ENCODE data around the gene NDUFA1. TPM values are rescaled to one million over a fixed set of nuclear protein-coding genes. Genes with fewer than 3 reads are reported as not detected.
"Not testable (repeated sequence)": the region's sequence is repeated elsewhere in the genome, so short reads cannot be mapped to it uniquely, and the experiment has no call there.

NDUFA1 gene
- total RNA-seq (68.3 and 84.4 TPM in 2 replicates), polyA plus RNA-seq (321 and 324 TPM in 2 replicates)

DNA sequence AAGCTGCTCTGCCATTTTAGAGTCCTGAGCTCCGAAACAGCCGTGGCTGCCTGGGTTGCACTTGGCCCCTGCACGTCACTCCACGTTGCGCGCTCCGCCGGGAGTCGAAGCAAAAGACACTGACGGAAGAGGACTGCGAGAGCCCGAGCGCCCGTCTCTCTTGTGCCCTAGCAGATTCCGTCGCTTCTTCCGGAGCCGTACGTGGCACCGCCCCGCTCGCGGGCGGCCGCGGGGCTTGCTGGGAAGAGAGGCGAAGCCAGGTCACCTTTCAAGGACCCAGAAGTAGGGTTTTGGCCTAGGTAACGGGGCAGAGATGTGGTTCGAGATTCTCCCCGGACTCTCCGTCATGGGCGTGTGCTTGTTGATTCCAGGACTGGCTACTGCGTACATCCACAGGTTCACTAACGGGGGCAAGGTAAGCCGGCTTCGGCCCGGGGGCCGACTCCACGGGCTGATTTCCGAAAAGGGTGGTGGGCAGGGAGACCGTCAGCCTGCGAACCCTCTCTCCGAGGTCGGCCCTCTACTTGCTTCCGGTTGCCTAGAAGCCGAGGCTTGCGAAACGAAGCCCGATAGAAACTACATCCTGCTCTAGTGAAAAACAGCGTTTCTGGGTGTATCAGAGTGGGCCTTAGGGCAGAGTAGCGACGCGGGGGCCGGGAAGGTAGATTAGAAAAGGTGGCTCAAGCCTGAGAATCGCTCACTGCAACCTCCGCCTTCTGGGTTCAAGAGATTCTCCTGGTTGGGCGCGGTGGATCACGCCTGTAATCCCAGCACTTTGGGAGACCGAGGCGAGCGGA lies at the start of gene NDUFA1, which contains the start of gene RNF113A:
NDUFA1 (plus strand) TSS at position 234 of the 797 bp plus-strand sequence; CDS start at position 314, 80 bp downstream.
RNF113A (minus strand) TSS at position 135 of the 797 bp plus-strand sequence; CDS start at position 15, 120 bp downstream.
- H3K79me2 ChIP-seq, result peaks cover 34% of the 10 kb centered on the region
- no peaks in the 10 kb centered on the region for H3K36me3 ChIP-seq (replicated peaks; ENCODE audit: insufficient read depth, low read depth)
- peak within 1 kb of the TSS; percentile 54 for H2AFZ ChIP-seq
- H3K4me3 ChIP-seq, result peak within 1 kb of the TSS; percentile 63
- H3K27me3 ChIP-seq, result no peaks in the 10 kb centered on the region
- H3K27ac ChIP-seq, result peak within 1 kb of the TSS; percentile 97
- peaks cover 5% of the 10 kb centered on the region for H3K4me1 ChIP-seq (ENCODE audit: insufficient read depth)
- H3K9me3 ChIP-seq (ENCODE audit: low read depth), result no peaks in the 10 kb centered on the region
- H3K9me2 ChIP-seq (replicated peaks; ENCODE audit: insufficient read depth), result no peaks in the 10 kb centered on the region
- no peaks in the 10 kb centered on the region for H4K20me1 ChIP-seq (ENCODE audit: insufficient read depth, poor library complexity, severe bottlenecking)
- DNase-seq (ENCODE audit: low spot score), result peak; percentile 91
- TF ChIP-seq EZH2 (IDR thresholded peaks at IDR 0.05; ENCODE audit: borderline replicate concordance), result no peak
- TF ChIP-seq CTCF (IDR thresholded peaks at IDR 0.05; ENCODE audit: poor library complexity), result no peak
- no peak for TF ChIP-seq EZH2phosphoT487 (IDR thresholded peaks at IDR 0.05; ENCODE audit: low read depth, severe bottlenecking, unreplicated experiment)
- WGBS (ENCODE audit: low lambda C conversion rate, missing lambda C conversion rate), result 40% methylated on average over 60 of the region's 62 CpGs
- peak within 1 kb of the TSS; percentile 73 for H3K4me2 ChIP-seq

- H3K79me2 ChIP-seq; H3K4me1 ChIP-seq (ENCODE audit: insufficient read depth); H2AFZ ChIP-seq; H4K20me1 ChIP-seq (ENCODE audit: insufficient read depth, poor library complexity, severe bottlenecking); H3K36me3 ChIP-seq (replicated peaks; ENCODE audit: insufficient read depth, low read depth); H3K4me3 ChIP-seq; H3K9me2 ChIP-seq (replicated peaks; ENCODE audit: insufficient read depth); H3K27ac ChIP-seq; H3K4me2 ChIP-seq; DNase-seq (ENCODE audit: low spot score); H3K27me3 ChIP-seq; H3K9me3 ChIP-seq (ENCODE audit: low read depth): not testable (repeated sequence)
- WGBS (ENCODE audit: low lambda C conversion rate, missing lambda C conversion rate), result 68% methylated on average over 2 of the region's 5 CpGs
These were observed 47.4 kb upstream of the NDUFA1 start for GRCh38 chrX:119824221-119824620.

GRCh38 chrX:119826399-119826959 lies 45.2 kb upstream of the NDUFA1 start:
- no peak for TF ChIP-seq EZH2 (IDR thresholded peaks at IDR 0.05; ENCODE audit: borderline replicate concordance)
- TF ChIP-seq EZH2phosphoT487 (IDR thresholded peaks at IDR 0.05; ENCODE audit: low read depth, severe bottlenecking, unreplicated experiment), result no peak
- no peak for TF ChIP-seq CTCF (IDR thresholded peaks at IDR 0.05; ENCODE audit: poor library complexity)
- no peaks in the 10 kb centered on the region for H3K9me2 ChIP-seq (replicated peaks; ENCODE audit: insufficient read depth)
- no peaks in the 10 kb centered on the region for H3K79me2 ChIP-seq
- 66% methylated on average over 7 of the region's 7 CpGs for WGBS (ENCODE audit: low lambda C conversion rate, missing lambda C conversion rate)
- no peak overlapping the region for H3K27ac ChIP-seq
- DNase-seq (ENCODE audit: low spot score), result no peak
- H2AFZ ChIP-seq, result no peak overlapping the region
- H3K9me3 ChIP-seq (ENCODE audit: low read depth), result no peaks in the 10 kb centered on the region
- H3K36me3 ChIP-seq (replicated peaks; ENCODE audit: insufficient read depth, low read depth), result no peaks in the 10 kb centered on the region
- no peak overlapping the region for H3K4me3 ChIP-seq
- H3K27me3 ChIP-seq, result no peaks in the 10 kb centered on the region
- no peaks in the 10 kb centered on the region for H3K4me1 ChIP-seq (ENCODE audit: insufficient read depth)
- H4K20me1 ChIP-seq (ENCODE audit: insufficient read depth, poor library complexity, severe bottlenecking), result no peaks in the 10 kb centered on the region
- no peak overlapping the region for H3K4me2 ChIP-seq

DNA sequence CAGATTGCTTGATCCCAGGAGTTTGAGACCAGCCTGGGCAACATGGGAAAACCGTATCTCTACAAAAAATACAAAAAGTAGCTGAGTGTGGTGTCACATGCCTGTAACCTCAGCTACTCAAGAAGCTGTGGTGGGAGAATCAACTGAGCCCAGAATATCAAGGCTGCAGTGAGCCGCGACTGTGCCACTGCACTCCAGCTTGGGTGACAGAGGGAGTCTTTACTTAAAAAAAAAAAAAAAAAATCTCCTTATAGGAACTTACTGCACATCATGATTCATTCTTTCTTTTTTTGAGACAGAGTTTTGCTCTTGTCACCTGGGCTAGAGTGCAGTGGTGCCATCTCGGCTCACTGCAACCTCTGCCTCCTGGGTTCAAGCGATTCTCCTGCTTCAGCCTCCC lies 43.2 kb upstream of the NDUFA1 start:
- no peaks in the 10 kb centered on the region for H3K79me2 ChIP-seq
- H3K27me3 ChIP-seq, result no peaks in the 10 kb centered on the region
- TF ChIP-seq EZH2phosphoT487 (IDR thresholded peaks at IDR 0.05; ENCODE audit: low read depth, severe bottlenecking, unreplicated experiment), result no peak
- no peak for TF ChIP-seq EZH2 (IDR thresholded peaks at IDR 0.05; ENCODE audit: borderline replicate concordance)
- no peak for TF ChIP-seq CTCF (IDR thresholded peaks at IDR 0.05; ENCODE audit: poor library complexity)
- H3K36me3 ChIP-seq (replicated peaks; ENCODE audit: insufficient read depth, low read depth), result no peaks in the 10 kb centered on the region
- no peak overlapping the region for H3K27ac ChIP-seq
- H2AFZ ChIP-seq, result no peak overlapping the region
- WGBS (ENCODE audit: low lambda C conversion rate, missing lambda C conversion rate), result 91% methylated on average over 5 of the region's 5 CpGs
- no peak overlapping the region for H3K4me2 ChIP-seq
- DNase-seq (ENCODE audit: low spot score), result no peak
- no peaks in the 10 kb centered on the region for H3K9me2 ChIP-seq (replicated peaks; ENCODE audit: insufficient read depth)
- no peak overlapping the region for H3K4me3 ChIP-seq
- no peaks in the 10 kb centered on the region for H4K20me1 ChIP-seq (ENCODE audit: insufficient read depth, poor library complexity, severe bottlenecking)
- no peaks in the 10 kb centered on the region for H3K9me3 ChIP-seq (ENCODE audit: low read depth)
- H3K4me1 ChIP-seq (ENCODE audit: insufficient read depth), result no peaks in the 10 kb centered on the region

All from hepatocyte (in vitro differentiated cells).